GM12891 (cell line): Measurements from ENCODE around the gene ABCB6.

ENCODE experiments used
- POLR2A ChIP-seq: IDR thresholded peaks from 2 replicates; pipeline ENCODE4 v1.6.1; 2011; ENCODE audit warnings: low read depth, low read length, control low read depth
- POLR2AphosphoS5 ChIP-seq: IDR thresholded peaks from 2 replicates; pipeline ENCODE4 v1.6.1; 2011; ENCODE audit warnings: low read depth, low read length, control low read depth
- POU2F2 ChIP-seq: IDR thresholded peaks from 2 replicates; pipeline ENCODE4 v1.6.1; 2011; ENCODE audit warnings: low read depth, mild to moderate bottlenecking, control low read depth, low read length, moderate library complexity
- SPI1 ChIP-seq: IDR thresholded peaks from 2 replicates; pipeline ENCODE4 v1.6.1; 2011; ENCODE audit warnings: low read depth, low read length, control low read depth
- TAF1 ChIP-seq: IDR thresholded peaks from 2 replicates; pipeline ENCODE4 v1.6.1; 2011; ENCODE audit warnings: low read depth, low read length, control low read depth

GRCh38 chr2:219199470-219200211, 19.1 kb downstream of the ABCB6 start:
- TF ChIP-seq POLR2AphosphoS5 (no peak), POLR2A (no peak), SPI1 (no peak), TAF1 (no peak), POU2F2 (no peak)
